Tongue (tissue), 2 donors: ENCODE results near the gene NUPR2. TPM values are rescaled to one million over a fixed set of nuclear protein-coding genes. Genes with fewer than 3 reads are reported as not detected.
A peak's percentile ranks its signal among the peaks of the same experiment; 100 is the strongest.
"Not testable (repeated sequence)": the region's sequence is repeated elsewhere in the genome, so short reads cannot be mapped to it uniquely, and the experiment has no call there.

Experiments used
- DNase-seq: peaks from one replicate; pipeline ENCODE4 v3.0.0-alpha.2; 2015
- total RNA-seq: library from RNA; depleted of rRNA; stranded (reverse); fragments of >200 nt; gene quantifications from one replicate; pipeline ENCODE4 v1.2.3, GENCODE V29; 2014

Gene NUPR2, protein sequence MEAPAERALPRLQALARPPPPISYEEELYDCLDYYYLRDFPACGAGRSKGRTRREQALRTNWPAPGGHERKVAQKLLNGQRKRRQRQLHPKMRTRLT
- not detected for total RNA-seq

DNA sequence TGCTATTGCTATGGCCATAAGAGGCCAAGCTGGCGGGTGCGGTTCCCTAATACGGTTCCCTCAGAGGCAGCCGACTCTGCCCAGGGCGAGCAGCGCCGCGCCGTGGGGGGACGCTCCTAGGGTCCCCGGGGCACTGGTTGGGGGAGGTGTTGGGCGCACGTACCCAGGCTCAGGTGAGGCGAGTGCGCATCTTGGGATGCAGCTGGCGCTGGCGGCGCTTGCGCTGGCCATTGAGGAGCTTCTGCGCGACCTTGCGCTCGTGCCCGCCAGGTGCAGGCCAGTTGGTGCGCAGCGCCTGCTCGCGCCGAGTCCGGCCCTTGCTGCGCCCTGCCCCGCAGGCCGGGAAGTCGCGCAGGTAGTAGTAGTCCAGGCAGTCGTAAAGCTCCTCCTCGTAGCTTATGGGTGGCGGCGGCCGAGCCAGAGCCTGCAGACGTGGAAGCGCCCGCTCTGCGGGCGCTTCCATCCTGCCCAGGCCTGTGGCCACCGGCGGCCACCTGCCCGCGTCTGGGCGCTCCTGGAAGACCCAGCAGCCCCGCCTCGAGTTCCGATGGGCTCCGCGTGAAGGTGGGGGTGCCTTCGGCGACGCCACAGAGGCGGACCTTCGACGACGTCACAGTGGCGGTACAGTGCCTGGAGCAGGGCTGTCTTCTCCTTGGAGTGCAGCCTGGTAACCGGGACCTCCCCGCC is at the start of gene NUPR2:
NUPR2 (minus strand) TSS at position 566 of the 687 bp plus-strand sequence; CDS start at position 463, 103 bp downstream.
- DNase-seq, result no peak

DNA sequence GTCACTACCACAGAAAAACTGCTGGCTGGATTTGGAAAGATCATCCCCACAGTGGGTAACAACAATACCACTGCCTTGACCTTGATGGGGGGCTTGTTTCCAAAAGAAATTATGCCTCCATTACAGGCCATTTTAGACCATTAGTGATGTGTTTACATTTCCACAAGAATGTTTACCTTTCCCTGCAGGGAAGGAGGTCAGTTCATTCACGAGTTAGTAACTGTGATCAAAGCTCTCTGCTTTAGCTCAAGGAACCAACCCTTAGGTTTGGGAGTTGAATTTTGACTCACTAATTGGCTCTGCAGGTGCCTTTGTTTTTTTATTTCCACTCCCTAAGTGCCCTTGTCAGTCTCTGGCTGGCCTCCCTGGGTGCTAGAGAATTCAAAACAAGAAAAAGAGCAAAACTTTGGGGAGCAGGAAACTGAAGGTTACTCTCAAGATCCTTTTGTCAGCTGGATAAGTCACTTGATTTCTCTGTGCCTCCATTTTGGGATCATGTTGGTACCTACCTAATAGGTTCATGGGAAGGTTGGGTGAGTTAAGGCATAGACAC is 41.1 kb upstream of the NUPR2 start:
- no peak for DNase-seq

- not testable (repeated sequence) for DNase-seq
These were observed 14.8 kb upstream of the NUPR2 start for GRCh38 chr7:56131062-56131461.

- DNase-seq, result no peak
These were observed 11.2 kb upstream of the NUPR2 start for GRCh38 chr7:56127241-56127975.

- no peak for DNase-seq
These were observed 9.6 kb upstream of the NUPR2 start for GRCh38 chr7:56125831-56126230.

GRCh38 chr7:56124981-56125380 is 8.8 kb upstream of the NUPR2 start:
- no peak for DNase-seq

DNA sequence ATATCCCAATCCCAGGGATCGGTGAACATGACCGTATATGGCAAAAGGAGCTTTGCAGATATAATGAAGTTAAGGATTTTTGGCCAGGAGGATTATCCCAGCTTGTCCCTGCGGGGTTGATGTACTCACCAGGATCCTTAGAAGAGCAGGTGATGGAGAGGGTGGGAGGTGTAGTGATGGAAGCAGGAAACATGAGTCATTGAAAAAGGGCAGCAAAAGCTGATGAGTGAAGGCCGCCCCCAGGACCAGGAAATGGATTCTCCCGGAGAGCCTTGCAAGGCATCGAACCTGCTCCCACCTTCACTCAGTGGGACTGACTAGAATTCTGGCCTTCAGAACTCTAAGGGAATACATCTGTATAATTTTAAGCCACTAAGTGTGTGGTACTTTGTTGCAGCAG is 5.2 kb upstream of the NUPR2 start:
- no peak for DNase-seq

- not testable (repeated sequence) for DNase-seq
These were observed 4.0 kb downstream of the NUPR2 start for GRCh38 chr7:56112244-56112643.

- no peak for DNase-seq
These were observed 5.6 kb downstream of the NUPR2 start for GRCh38 chr7:56110611-56111010.

DNA sequence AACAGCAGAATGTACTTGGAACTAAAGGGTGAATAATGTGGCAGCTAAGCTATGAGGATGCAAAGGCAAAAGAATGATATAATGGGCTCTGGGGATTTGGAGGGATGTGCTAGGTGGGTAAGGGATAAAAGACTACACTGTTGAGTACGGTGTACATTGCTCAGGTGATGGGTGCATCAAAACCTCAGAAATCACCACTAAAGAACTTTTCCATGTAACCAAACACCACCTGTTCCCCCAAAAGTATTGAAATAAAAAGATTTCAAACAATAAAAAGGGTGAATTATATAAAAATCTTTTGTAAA is 8.3 kb downstream of the NUPR2 start:
- DNase-seq, result no peak

GRCh38 chr7:56106108-56107073 is 9.8 kb downstream of the NUPR2 start, which contains the start of gene CHCHD2:
Gene CHCHD2 (minus strand): TSS chr7:56106476. CDS start chr7:56106413, 63 bp downstream.
- peak; percentile 99 for DNase-seq

DNA sequence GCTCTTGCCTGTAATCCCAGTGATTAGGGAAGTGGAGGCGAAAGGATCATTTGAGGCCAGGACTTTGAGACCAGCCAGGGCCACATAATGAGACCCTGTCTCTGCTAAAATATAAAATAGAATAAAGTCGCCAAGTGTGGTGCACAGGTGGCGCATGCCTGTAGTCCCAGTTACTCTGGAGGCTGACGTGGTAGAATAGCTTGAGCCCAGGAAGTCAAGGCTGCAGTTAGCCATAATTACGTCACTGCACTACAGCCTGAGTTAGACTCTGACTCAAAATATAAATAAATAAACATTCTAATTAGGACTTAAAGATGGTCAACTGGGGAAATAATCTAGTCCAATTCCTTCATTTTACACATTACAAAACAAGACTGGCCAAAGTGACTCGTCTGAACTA is 10.7 kb downstream of the NUPR2 start:
- DNase-seq, result peak; percentile 38

DNA sequence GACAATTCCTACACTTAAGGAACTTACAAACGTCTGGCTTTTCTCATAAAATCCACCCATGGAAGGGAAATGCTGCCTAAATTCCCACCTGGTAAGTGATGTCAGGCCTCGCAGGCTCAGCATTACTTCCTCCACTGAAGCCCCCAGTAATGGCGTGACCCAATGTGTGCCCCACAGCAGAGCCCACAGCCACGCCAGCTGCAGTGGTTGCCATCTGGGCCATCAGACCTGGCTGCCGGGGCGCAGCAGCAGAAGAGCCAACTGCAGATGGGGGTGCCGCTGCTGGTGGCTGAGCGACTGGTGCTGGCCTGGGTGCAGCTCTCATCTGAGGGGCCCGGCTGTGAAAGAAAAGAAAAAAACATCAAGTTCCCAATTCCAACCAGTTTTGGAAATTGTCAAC is 12.1 kb downstream of the NUPR2 start:
- DNase-seq, result not testable (repeated sequence)

DNA sequence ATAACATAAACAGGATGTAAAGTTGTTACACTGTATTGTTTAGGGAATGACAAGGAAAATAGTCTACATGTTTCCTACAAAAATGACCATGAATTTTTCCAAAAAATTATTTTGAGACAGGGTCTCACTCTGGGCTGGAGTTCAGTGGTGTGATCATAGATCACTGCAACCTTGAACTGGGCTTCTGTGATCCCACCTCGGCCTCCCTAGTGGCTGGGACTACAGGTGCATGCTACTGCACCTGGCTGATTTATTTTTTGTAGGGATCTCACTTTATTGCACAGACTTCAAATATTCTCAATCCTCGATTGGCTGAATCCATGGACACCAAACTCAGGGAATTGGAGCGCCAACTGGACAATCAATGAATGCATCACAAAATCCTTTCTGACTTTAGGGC is 16.6 kb downstream of the NUPR2 start:
- no peak for DNase-seq

DNA sequence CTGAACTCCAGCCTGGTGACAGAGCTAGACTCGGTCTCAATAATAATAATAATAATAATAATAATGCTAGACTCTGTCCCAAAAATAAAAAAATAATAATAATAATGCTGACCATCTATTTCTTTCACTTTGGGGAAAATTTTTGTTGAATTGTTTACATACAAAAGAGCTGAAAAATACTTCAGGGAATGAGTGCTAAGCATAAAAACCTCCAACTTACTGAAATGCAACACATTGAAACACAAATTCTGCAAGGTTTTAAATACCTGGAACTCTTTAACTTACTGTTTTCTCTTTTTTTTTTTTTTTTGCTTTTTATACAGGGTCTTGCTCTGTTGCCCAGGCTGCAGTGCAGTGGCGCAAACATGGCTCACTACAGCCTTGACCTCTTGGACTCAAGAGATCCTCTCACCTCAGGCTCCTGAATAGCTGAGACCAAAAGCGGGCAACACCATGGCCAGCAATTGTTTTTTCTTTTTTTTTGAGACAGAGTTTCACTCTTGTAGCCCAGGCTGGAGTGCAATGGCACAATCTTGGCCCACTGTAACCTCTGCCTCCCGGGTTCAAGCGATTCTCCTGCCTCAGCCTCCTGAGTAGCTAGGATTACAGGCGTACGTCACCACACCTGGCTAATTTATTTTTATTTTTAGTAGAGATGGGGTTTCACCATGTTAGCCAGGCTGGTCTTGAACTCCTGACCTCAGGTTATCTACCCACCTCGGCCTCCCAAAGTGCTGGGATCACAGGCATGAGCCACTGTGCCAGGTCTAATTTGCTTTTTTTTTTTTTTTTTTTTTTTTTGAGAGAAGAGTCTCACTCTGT is 17.8 kb downstream of the NUPR2 start:
- not testable (repeated sequence) for DNase-seq

DNA sequence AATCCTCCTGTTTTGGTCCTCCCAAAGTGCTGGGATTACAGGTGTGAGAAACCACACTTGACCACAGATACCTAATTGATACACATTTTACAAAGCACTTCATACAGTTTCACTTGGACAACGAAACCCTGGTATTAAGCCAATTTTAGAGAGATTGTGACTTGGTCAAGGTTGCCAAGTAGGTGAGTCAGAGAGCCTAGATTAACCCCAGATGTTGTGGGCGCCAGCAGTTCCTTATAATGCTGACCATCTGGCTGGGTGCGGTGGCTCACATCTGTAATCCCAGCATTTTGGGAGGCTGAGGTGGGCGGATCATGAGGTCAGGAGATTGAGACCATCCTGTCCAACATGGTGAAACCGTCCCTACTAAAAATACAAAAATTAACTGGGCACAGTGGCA is 18.5 kb downstream of the NUPR2 start:
- DNase-seq, result no peak

DNA sequence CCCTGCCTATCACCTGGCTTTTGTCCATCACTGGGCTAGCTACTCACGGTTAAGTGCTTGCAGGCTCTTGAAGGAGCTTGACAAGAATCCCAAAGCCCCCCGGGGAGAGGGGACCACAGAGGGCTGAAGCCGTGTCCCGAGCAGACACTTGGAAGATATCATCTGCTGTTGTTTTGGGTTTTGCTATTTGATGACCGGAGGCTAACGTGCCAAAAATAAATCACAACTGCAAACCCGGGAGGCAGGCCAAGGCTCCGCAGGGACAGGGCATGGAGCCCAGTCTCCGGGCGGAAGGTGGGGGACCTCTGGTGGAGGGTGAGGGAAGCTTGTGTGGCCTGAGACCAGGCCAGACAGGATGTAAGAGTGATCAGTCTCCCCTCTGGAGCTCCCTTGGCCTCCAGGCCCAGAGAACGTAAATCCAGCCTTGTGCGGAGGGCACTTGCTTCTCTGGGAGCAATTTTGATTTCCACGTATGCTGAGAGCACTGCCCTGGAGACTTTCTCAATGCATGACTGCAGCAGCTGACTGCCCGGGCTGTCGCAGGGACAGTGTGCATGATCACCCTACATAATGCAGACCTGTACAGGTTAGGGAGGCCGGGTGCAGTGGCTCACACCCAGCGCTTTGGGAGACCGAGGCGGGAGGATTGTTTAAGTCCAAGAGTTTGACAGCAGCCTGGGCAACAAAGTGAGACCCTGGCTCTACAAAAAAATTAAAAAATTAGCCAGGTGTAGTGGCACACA is 23.3 kb downstream of the NUPR2 start, which contains the start of gene PHKG1:
PHKG1 (minus strand) TSS at position 164 of the 743 bp plus-strand sequence. CDS start 4,011 bp downstream, outside the sequence.
- DNase-seq, result peak; percentile 88

DNA sequence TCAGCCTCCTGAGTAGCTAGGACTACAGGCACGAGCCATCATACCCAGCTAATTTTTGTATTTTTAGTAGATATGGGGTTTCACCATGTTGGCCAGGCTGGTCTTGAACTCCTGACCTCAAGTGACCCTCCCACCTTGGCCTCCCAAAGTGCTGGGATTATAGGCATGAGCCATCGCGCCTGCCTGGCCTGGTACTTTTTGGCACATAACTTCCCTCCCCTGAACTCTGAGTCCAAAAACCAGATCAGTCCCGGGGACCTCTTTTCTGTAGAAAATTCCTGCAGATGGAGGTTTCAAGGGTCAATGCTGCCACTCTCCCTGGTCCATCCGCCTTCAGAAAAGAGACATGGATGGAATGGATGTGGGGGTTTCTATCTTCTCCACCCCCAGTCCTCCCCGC is 23.8 kb downstream of the NUPR2 start:
- not testable (repeated sequence) for DNase-seq

DNA sequence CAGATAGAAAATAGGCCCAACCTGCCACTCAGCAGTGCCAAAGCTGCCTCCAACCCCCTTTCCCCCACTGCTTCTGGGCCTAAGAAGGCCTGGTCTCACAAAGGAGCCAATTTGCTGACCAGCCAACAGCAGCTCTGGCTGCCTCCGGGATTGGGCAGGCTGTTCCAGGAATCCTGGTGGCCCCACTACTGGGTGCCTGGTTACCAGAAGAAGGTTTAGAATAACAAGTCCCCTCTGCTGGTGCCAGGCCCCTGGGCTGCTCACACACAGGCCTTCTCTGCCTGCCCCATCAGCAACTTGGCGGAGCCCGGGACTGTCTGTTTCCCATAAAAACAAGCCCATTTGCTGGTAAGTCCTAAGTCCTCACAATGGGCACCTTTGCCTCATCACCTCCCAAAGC is 24.6 kb downstream of the NUPR2 start:
- DNase-seq, result peak; percentile 50

DNA sequence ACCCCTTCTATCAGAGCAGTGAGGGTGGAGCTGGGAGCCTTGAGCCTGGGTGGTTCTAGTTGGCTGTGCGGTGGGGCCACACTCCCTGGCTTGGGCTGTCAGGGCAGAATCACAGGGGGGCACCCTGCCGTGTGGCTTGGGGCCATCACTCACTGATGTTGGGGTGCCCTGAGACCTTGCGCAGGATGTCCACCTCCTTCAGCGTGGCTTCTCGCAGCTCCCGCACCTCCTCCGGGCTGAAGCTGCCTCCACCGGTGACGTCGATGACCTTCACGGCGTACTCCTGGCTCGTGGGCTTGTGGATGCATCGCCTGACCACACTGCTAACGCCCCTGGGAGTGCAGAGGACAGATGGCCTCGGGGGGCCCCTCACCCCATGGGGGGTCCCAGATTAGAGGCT is 28.8 kb downstream of the NUPR2 start:
- no peak for DNase-seq
